Esophagus squamous epithelium (tissue), 5 donors: ENCODE measurements around the gene RAX. TPM values are rescaled to one million over a fixed set of nuclear protein-coding genes. Genes with fewer than 3 reads are reported as not detected.

Experiments used
- DNase-seq: peaks from one replicate; lab custom pipeline; 2025; lab: John Stamatoyannopoulos, UW
- H3K27ac ChIP-seq, 4 donors: fragments of 200-600 bp; sonication (generic); one replicate each; pipeline ENCODE4 v1.5.1; 2016 to 2019; ENCODE audit warnings: mild to moderate bottlenecking in 1 of 4
- H3K27me3 ChIP-seq, 4 donors: fragments of 200-600 bp; sonication (generic); 1 replicate in 3 of 4; 2 replicates in 1 of 4; pipeline versions ENCODE4 v1.5.1 to v1.6.0; 2017 to 2021; ENCODE audit warnings: antibody characterized with exemption in 1 of 4
- H3K36me3 ChIP-seq, 3 donors: fragments of 200-600 bp; sonication (generic); one replicate each; pipeline ENCODE4 v1.5.1; 2016 to 2019
- H3K4me1 ChIP-seq, 3 donors: fragments of 200-600 bp; sonication (generic); one replicate each; pipeline ENCODE4 v1.5.1; 2017 to 2019
- H3K4me3 ChIP-seq, 4 donors: fragments of 200-600 bp; sonication (generic); 1 replicate in 3 of 4; 2 replicates in 1 of 4; pipeline ENCODE4 v1.5.1; 2016 to 2019; ENCODE audit warnings: mild to moderate bottlenecking in 2 of 4, moderate library complexity in 1 of 4
- H3K9me3 ChIP-seq, 3 donors: fragments of 200-600 bp; sonication (generic); one replicate each; pipeline ENCODE4 v1.5.1; 2016 to 2019
- CTCF ChIP-seq, 6 experiments: fragments of 450-650 bp in 4 of 6; fragments of 200-600 bp in 2 of 6; sonication (generic) in 2 of 6; IDR thresholded peaks; one replicate each; pipeline ENCODE4 v1.5.1; 2016 to 2019; ENCODE audit warnings: antibody characterized with exemption in 6 of 6, mild to moderate bottlenecking in 4 of 6, moderate library complexity in 4 of 6
- POLR2A ChIP-seq, 4 donors: fragments of 450-650 bp; IDR thresholded peaks; one replicate each; pipeline ENCODE4 v1.6.1; 2017; ENCODE audit warnings: antibody characterized with exemption in 4 of 4, mild to moderate bottlenecking in 4 of 4, moderate library complexity in 3 of 4
- WGBS, 2 donors: methylation state at CpG; one replicate each; pipeline ENCODE4 v1.1.5; 2018; 5-methylcytosine and 5-hydroxymethylcytosine counted together
- intact Hi-C: fragments of 100-400 bp; cut with DNase I; formaldehyde crosslinking; loops from one replicate; pipeline ENCODE4 v1.15.0; 2022
- total RNA-seq, 4 donors: library from RNA; depleted of rRNA; stranded (reverse); fragments of >200 nt; gene quantifications; one replicate each; pipeline ENCODE4 v1.1.0, GENCODE V29; 2016
- donor health status: DM: yes; HTN: yes; CAD: no.

Gene RAX
- total RNA-seq, 4 donors from 2014 or later, result not detected

- TF ChIP-seq CTCF (IDR thresholded peaks at IDR 0.05), result no peak
- no peak for TF ChIP-seq POLR2A (IDR thresholded peaks at IDR 0.05)
- no peak for DNase-seq
Measured at GRCh38 chr18:59275406-59275949, 2.2 kb upstream of the RAX start.

GRCh38 chr18:59274533-59274928 lies 1.3 kb upstream of the RAX start:
- no peak for DNase-seq
- H3K9me3 ChIP-seq, result no peaks in the 10 kb centered on the region
- 20 to 27% methylated on average over 13 to 18 of the region's 18 CpGs for WGBS, 2 donors
- no peak for TF ChIP-seq POLR2A (IDR thresholded peaks at IDR 0.05)
- no peak for TF ChIP-seq CTCF (IDR thresholded peaks at IDR 0.05)
- intact Hi-C loops, result no loop called here
- no peak overlapping the region for H3K27ac ChIP-seq
- H3K4me1 ChIP-seq, result peaks cover 16 to 33% (median 21%) of the 10 kb centered on the region in 3 donors
- H3K36me3 ChIP-seq, result no peaks in the 10 kb centered on the region
- H3K27me3 ChIP-seq, result peaks cover 0 to 57% (median 40%) of the 10 kb centered on the region in 4 donors
- no peak overlapping the region for H3K4me3 ChIP-seq

More at GRCh38 chr18:59275406-59275949, 2.2 kb upstream of the RAX start:
- Histone ChIP-seq H3K4me1 (peaks cover 16 to 30% (median 21%) of the 10 kb centered on the region in 3 donors), H3K27ac (no peak overlapping the region), H3K36me3 (no peaks in the 10 kb centered on the region), H3K9me3 (no peaks in the 10 kb centered on the region), H3K27me3 (peaks cover 0 to 48% (median 36%) of the 10 kb centered on the region in 4 donors), H3K4me3 (no peak overlapping the region)
- WGBS, 2 donors, result 29 to 43% methylated on average over 2 to 6 of the region's 6 CpGs
- intact Hi-C loops, result no loop called here

- no peak for DNase-seq
Measured at GRCh38 chr18:59273759-59274532, 692 bp upstream of the RAX start.

GRCh38 chr18:59272221-59272888 lies 899 bp downstream of the RAX start:
- intact Hi-C loops, result no loop called here
- peak overlapping the region; percentile 17 to 61 (median 34) for H3K4me3 ChIP-seq
- TF ChIP-seq CTCF (IDR thresholded peaks at IDR 0.05) (no peak), POLR2A (IDR thresholded peaks at IDR 0.05) (no peak)

More at GRCh38 chr18:59273759-59274532, 692 bp upstream of the RAX start:
- H3K27me3 ChIP-seq, result peaks cover 0 to 60% (median 41%) of the 10 kb centered on the region in 4 donors
- H3K27ac ChIP-seq, result no peak overlapping the region
- no peaks in the 10 kb centered on the region for H3K36me3 ChIP-seq
- peak overlapping the region in 1 of 4 donors; percentile 61 for H3K4me3 ChIP-seq
- H3K4me1 ChIP-seq, result peaks cover 21 to 39% (median 22%) of the 10 kb centered on the region in 3 donors
- intact Hi-C loops, result no loop called here
- TF ChIP-seq POLR2A (IDR thresholded peaks at IDR 0.05) (no peak), CTCF (IDR thresholded peaks at IDR 0.05) (no peak)
- 4 to 9% methylated on average over 20 to 25 of the region's 48 CpGs for WGBS, 2 donors
- H3K9me3 ChIP-seq, result no peaks in the 10 kb centered on the region

More at GRCh38 chr18:59272221-59272888, 899 bp downstream of the RAX start:
- H3K36me3 ChIP-seq, result no peaks in the 10 kb centered on the region
- H3K4me1 ChIP-seq, result peaks cover 27 to 54% (median 31%) of the 10 kb centered on the region in 3 donors
- 2 to 4% methylated on average over 4 to 22 of the region's 52 CpGs for WGBS, 2 donors
- no peak overlapping the region for H3K27ac ChIP-seq
- peaks cover 0 to 74% (median 50%) of the 10 kb centered on the region in 4 donors for H3K27me3 ChIP-seq
- DNase-seq, result no peak
- H3K9me3 ChIP-seq, result no peaks in the 10 kb centered on the region
